HG03439 (cell line): Measurements from ENCODE around the gene CMTM4.
"Not testable (repeated sequence)": the region's sequence is repeated elsewhere in the genome, so short reads cannot be mapped to it uniquely, and the experiment has no call there.

Source experiments
- ATAC-seq: cut with Tn5 transposase; IDR thresholded peaks from one replicate; pipeline ENCODE4 v1.9.1; 2021; ENCODE audit warnings: mild to moderate bottlenecking, moderate library complexity; ENCODE audit not compliant: unreplicated experiment

Gene CMTM4

DNA sequence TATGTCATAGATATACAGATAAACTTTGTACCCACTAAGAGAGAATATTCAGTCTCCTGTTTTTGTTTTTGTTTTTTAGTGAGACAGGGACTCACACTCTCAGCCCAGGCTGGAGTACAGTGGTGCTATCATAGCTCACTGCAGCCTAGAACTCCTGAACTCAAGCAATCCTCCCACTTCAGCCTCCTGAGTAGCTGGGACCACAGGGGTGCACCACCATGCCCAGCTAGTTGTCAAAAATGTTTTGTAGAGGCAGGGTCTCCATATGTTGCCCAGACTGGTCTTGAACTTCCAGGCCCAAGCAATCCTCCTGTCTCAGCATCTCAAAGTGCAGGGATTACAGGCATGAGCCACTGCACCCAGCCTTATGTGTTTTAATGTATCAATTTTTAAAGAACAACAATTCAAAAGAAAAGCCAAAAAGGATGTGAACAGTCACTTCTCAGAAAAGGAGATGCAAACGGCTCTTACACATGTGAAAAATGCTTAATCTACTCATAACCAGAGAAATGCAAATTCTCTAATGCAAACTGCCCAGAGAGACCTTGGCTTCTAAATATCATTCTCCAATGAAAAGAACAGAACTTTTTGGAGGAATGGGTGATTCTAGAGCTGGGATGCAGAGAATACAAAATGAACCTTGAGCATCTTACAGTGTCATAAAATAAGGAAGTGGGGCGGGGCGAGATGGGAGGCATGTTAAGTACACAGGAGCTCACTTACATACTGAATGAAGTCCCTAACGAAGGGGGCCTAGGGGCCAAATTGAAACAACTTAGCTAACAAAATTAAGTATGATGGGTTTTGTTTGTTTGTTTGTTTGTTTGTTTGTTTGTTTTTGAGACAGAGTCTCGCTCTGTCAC, 99.3 kb downstream of the CMTM4 start:
- ATAC-seq, result no peak

DNA sequence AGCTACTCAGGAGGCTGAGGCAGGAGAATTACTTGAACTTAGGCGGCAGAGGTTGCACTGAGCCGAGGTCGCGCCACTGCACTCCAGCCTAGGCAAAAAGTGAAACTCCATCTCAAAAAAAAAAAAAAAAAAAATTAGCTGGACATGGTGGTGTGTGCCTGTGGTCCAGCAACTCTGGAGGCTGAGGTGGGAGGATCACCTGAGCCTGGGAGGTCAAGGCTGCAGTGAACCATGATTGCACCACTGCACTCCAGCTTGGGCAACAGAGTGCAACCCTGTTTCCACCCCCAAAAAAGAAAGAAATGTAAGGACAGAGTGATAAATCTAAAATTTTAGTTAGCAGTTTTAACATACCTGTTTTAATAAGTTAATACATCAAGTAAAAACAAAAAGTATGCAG, 100.0 kb downstream of the CMTM4 start:
- ATAC-seq, result not testable (repeated sequence)

DNA sequence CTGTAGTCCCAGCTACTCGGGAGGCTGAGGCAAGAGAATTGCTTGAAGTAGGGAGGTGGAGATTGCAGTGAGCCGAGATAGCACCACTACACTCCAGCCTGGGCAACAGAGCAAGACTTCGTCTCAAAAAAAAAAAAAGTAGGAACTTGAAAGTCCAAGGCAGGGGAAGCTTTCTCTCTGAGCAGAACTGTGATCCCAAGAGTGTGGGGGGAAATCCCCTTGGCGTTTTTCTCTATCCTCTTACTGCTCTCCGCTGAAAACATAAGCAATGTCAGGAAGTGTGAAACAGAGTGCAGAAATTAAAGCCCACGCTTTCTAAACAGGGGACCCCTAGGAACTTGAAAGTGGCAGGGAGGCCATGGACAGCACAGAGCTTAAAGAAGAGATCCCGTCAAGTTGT, 101.8 kb downstream of the CMTM4 start:
- no peak for ATAC-seq

DNA sequence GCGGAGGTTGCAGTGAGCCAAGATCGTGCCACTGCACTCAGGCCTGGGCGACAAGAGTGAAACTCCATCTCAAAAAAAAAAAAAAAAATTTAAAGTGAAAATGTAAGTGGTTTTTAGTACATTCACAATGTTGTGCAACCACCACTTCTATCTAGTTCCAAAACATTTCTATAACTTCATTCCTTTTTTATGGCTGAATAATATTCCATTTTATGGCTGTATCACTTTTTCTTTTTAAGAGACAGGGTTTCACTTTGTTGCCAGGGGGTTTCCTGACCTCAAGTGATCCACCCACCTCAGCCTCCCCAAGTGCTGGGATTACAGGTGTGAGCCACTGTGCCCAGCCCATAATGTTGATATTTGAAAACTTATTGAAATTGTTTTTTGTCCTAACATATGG, 103.7 kb downstream of the CMTM4 start:
- ATAC-seq, result no peak

DNA sequence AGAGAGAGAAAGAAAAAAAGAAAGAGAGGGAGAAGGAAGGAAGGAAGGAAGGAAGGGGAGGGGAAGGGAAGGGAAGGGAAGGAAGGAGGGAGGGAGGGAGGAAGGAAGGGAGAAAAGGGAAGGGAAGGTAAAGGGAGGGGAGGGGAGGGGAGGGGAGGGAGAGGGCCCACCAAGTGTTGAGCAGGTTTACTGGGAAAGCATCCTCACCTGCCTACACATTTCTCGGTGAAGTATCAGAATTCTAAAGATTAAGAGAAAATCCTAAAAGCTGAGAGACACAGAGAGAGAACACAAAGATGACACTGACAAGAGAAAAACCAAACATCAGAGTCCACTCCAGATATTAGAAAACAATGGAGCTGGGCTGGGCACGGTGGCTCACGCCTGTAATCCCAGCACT, 104.3 kb downstream of the CMTM4 start:
- no peak for ATAC-seq

DNA sequence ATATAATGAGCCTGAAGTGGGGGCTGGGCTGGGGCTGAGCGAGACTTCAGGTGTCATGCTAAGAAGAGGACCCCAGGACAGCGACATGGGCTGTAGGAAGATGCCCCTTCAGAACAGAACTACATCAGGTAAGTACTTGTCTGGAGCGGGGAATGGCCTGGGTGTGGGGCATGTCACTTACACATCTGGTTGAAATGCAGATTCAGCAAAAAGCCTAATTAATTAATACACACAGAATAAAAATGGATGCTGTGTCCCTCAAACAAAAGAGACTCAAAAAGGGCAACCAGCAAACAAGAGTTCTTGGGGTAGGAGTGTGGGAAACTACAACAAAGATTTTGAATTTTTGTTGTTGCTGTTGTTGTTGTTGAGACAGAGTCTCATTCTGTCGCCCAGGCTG, 105.5 kb downstream of the CMTM4 start:
- no peak for ATAC-seq

DNA sequence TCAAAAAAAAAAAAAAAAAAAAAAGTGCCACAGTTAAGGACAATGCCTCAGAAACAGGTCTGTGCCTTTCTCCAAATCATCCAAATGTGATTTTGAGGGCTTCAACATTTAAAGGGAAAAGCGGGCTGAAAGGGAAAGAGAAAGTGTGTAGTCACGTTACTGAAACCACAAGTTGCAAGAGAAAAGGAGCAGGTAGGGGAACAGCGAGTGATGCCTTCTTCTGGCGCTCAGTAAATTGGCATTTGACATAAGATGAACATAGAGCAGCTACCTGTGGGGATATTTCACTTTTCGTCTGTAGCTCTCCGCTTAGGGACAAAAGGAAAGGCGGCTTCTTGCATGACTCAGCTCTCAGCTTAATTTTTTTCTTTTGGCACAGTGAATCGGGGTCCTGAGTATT, 106.2 kb downstream of the CMTM4 start:
- no peak for ATAC-seq

DNA sequence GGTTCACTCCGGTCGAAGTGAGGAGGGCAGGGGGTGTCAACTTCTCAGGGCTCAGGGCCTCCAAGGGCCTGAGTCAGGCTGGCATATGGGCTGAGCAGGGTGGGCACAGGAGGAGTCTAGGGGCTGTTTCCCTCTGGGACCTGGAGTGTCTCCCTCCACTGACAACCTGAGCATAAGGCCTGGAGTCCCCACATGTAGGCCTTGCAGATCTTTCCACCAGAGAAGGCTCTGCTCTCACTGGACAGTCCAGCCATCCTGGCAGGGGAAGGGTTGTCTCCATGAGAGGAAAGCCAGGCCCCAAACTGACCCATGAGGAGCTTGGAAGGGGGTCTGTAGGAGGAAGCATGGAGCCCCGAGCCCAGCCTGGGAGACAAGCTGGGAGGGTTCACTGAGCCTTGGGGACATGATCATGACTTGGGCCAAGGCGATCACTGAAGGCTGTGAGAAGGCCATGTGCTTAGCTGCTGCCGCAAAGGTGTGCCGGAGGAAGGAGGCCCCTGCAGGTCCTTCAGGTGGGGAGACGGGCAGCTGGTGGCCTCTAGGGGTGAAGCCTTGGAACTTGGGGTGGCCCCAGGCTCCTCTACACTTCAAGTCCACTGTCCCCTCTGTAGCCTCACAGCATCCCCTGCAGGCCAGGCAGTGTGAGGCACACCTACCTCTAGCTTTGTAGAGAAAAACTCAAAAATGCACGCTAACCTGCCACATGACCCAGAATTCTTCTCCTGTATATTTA, 107.4 kb downstream of the CMTM4 start:
- ATAC-seq, result peak; percentile 80

DNA sequence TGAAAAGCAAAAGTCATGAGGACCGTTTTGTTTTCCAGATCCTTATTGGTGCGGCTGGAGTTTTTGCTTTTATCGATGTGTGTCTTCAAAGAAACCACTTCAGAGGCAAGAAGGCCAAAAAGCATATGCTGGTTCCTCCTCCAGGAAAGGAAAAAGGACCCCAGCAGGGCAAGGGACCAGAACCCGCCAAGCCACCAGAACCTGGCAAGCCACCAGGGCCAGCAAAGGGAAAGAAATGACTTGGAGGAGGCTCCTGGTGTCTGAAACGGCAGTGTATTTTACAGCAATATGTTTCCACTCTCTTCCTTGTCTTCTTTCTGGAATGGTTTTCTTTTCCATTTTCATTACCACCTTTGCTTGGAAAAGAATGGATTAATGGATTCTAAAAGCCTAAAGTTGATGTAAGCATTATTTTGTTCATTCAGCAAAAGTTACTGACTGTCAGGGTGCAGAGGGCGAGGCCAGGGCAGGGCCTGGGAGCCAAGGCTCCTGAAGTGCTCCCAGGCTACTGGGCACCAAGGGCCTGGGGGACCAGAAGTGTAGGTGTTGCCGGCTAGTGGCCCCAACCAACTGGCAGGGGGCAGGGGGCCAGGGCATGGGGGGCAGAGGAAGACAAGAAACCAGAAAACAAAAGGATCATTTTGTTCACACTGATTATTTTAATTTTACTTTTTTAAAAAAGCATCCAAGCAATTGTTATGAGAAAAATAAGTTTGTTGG, 108.5 kb downstream of the CMTM4 start:
- ATAC-seq, result no peak

DNA sequence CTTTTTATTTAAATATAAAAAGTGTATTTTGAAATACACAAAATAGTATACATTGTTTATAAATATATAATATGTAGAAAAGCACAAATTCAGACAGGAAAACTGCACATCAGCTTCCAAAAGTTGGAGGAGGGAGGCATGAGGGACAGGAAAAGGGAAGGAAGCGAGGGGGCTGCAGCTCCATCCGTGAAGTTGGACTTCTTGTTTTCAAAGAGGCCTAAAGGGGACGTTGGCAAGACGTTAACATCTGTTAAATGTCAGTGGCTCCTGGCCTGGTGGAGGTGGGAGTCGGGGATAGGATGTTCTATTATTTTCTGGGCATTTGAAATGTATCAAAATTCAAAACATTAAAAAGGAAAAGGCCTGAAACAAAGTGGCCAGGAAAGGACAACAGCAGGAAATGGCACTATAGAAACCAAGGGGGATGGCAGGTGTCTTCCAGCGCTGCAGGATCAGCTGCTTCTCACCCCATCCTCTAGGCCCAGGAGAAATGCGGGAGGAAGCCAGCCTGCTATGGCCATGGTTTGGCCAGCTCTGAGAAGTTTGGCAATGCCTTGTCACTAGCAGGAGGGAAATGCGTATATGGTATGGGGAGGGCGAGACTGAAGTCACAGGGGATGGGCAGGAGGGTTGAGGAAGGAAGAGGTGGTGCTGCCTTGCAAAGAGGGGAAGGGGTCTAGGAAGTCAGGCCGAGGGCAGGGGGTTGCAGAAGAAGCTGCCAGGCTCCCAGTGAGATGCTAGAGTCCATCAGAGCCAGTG, 110.9 kb downstream of the CMTM4 start:
- ATAC-seq, result no peak

DNA sequence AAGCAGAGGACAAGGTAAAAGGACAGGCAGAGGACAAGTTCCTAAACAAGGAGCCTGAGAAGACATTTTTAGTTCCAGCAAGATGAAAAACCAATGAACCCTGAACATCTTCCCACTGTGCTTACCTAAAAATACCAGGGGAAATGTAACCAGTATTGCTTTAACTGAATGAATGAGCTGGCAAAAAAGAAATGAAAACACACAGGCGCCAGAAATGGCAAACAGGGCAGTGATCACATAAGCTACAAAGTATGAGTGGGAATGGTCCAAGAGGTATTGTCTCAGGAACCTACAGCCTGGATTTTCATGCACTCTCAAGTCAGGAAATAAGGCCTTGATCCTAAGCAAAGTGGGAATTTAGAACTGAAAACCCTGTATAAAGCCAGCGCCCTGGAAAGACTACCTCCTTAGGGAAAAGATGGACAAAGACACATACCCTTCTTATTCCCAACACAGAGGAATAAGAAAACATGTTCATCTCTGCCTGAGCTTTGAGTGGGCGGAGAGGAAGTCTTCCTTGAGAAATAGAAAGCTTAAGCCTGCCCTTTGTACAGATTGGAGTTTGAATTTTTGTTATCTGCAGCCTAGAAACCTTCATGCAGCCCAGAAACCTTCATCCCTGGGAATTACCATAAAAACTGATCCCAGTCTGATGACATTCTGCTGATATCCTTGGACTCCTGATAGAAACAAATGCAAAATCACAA, 115.1 kb downstream of the CMTM4 start:
- no peak for ATAC-seq

DNA sequence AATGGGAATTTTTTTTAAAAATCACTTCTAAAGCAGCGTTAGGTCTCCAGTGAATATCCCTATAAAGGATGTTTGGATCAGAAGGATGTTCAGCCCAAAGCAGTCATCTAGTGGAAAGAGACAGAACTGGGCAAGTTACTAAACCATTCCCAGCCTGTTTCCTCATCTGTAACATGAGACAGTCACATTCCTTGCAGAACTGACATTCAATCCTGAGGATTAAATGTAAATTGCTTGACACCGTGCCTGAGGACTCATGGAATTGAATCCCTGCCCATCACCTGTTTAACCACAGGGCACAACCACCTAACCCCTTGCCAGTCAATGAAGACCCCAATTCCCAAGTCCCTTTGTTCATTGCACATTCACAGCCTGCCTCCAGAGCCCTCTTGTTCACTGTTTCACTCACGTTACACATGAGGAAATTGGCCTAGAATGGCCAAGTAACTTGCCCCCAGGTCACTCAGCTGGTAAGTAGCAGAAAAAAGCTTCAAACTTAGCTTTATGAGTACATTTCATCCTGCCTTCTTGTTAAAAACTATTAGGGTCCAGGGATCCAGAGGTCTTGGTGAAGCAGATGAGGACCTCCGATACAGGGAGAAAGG, 115.8 kb downstream of the CMTM4 start:
- no peak for ATAC-seq

DNA sequence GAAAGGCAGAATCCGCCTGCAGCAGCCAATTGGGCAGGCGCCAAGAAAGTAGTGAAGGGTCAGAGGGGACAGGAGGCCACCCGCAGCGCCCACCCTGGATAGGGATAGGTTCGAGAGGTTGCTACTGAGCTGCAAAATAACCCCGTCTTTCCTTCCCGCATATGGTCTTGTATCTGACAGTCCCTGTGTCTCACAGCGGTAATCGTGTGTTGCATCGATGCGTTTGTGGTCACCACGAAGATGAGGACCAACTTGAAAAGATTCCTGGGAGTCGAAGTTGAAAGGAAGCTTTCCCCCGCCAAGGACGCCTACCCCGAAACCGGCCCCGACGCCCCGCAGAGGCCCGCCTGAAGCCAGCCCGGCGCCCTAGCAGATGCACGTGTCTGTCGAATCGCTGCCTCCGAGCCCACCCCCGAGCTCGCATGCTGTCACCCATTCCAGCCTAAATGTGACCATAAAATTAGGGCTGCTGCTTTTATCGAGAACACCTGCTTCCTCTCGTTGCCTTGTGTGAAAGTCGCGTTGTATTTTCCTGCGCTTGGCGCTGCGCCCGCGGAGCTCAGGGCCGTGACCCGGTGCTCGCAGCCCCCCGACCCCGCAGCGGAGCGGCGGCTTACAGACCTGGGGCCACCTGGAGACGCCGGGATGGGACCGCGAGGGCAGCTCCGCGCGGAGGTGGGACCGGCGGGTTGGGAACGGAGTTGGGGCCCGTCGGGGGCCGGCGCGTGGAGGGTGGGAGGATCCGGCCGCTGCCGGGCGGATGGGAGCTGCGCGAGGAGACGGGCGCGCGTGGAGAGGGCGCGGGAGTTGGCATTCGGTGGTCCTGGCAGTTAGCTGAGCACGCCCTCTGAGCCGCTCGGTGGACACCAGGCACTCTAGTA, 117.7 kb downstream of the CMTM4 start, which contains the start of gene CMTM2:
TSS of gene CMTM2 (plus strand) at position 813 of the 881 bp plus-strand sequence. CDS start 145 bp downstream, outside the sequence.
- no peak for ATAC-seq

DNA sequence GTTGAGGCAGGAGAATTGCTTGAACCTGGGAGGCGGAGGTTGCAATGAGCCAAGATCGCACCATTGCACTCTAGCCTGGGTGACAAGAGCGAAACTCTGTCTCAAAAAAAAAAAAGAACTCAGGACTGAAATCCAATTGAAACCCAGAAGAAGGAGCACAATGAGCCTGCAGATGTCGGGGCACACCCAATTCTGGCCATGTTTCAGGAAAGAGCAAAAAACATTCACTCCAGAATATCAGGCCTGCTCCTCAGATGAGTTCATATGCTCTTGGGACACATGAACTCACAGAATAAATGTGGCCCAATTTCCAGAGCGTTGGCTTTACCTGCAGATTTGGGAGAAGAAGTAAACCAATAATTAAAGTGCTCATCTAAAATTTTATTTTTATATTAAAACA, 120.2 kb downstream of the CMTM4 start:
- no peak for ATAC-seq

DNA sequence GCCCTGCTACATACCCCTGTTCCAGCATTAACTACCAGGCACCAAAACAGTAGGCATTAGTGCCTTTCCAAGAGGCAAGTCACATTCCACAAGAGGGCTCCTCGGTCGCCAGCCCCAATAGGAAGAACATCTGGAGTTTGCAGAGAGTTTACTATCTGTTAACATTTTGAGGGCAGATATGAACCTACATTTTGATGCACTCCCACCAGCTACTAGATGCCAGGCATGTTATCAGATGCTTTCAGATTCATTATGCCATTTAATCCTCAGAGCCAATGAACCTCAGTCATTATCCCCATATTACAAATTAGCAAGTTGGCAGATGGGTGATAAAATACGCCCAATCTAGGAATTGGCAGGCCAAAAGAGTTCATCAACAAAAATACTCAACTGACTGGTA, 121.5 kb downstream of the CMTM4 start:
- ATAC-seq, result no peak

DNA sequence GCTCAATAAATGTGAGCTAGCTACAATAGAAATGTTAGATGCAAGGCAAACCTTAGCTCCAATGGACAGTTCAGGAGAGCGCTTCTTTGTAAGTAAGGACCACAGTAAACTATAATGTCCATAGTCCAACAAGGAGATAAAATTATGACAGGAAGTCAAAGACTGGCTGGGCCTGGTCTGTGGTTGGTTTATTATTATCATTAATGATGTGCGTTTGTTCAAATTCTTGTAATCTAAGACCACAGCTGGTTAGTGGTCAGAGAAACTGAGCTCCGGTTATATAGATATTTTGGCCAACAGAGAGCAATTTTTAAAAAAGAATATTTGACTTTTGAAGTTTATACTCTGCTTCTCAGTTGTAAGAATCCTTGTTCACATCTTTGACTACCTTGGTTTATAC, 122.0 kb downstream of the CMTM4 start:
- no peak for ATAC-seq

DNA sequence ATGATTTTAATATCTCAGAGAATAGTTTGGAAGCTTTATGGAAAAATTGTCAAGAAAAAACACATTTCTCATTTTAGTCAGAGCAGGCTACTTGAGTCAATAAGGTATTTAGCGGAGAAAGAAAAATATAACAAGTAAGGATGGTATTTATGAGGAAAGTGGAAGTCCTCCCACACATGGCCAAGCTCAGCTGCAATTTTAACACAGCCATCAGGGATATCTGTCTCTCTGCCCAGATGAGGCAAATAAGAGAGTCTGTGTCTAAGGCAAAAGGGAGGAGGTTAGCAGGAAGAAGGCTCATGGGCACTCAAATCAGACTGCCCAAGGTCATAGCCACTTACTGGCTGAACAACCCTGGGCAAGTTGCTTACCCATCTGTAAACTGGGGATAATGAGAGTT, 122.5 kb downstream of the CMTM4 start:
- ATAC-seq, result no peak

DNA sequence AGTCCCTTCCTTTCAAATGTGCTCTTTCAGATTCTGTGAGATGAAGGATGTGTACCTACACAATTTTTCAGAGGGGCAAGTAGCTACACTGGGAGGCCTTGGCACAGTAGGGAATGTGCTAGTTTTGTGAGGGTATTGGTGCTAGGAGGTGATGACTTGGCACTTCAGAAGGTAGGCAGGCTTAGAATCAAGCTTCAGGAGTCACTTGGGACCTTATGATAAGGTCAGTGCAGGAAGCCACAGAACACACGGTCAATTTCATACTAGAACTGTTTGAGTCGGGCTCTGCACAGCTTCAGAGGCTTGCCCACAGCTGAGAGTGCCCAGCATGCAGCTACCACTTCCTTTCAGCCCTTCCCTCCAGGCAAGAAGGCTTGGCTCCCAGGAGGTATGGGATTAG, 124.2 kb downstream of the CMTM4 start:
- no peak for ATAC-seq
